GM15510 (cell line): ENCODE measurements around the gene S100PBP.

Experiments
- POLR2A ChIP-seq: IDR thresholded peaks from 3 replicates; pipeline ENCODE4 v1.6.1; 2011; ENCODE audit warnings: borderline replicate concordance; ENCODE audit not compliant: insufficient read length; ENCODE audit errors: extremely low read depth

The S100PBP gene

GRCh38 chr1:32892368-32893197 is 75.1 kb downstream of the S100PBP start:
- no peak for TF ChIP-seq POLR2A

- TF ChIP-seq POLR2A, result no peak
Measured at GRCh38 chr1:32893198-32894018, 76.0 kb downstream of the S100PBP start.

GRCh38 chr1:32894019-32894600 is 76.7 kb downstream of the S100PBP start:
- no peak for TF ChIP-seq POLR2A

GRCh38 chr1:32894681-32895080 is 77.2 kb downstream of the S100PBP start:
- no peak for TF ChIP-seq POLR2A

GRCh38 chr1:32895325-32896215 is 78.1 kb downstream of the S100PBP start:
- TF ChIP-seq POLR2A, result no peak

GRCh38 chr1:32896451-32896850 is 79.0 kb downstream of the S100PBP start:
- no peak for TF ChIP-seq POLR2A

- TF ChIP-seq POLR2A, result no peak
Measured at GRCh38 chr1:32897082-32898049, 79.9 kb downstream of the S100PBP start.

GRCh38 chr1:32898056-32898455 is 80.6 kb downstream of the S100PBP start:
- no peak for TF ChIP-seq POLR2A

GRCh38 chr1:32898958-32899357 is 81.5 kb downstream of the S100PBP start:
- TF ChIP-seq POLR2A, result no peak

GRCh38 chr1:32899586-32900296 is 82.3 kb downstream of the S100PBP start:
- TF ChIP-seq POLR2A, result no peak

- no peak for TF ChIP-seq POLR2A
Measured at GRCh38 chr1:32900371-32900955, 83.0 kb downstream of the S100PBP start.
